Uterus (tissue), 2 donors: Measurements from ENCODE around the gene CYFIP1.

ENCODE experiments used
- POLR2A ChIP-seq, 2 donors: fragments of 450-650 bp; IDR thresholded peaks; one replicate each; pipeline ENCODE4 v1.6.1; 2016; ENCODE audit warnings: antibody characterized with exemption in 2 of 2, mild to moderate bottlenecking in 1 of 2, moderate library complexity in 1 of 2
- TF ChIP-seq, protein P1 (sequence below), 4 experiments: fragments of 200-600 bp in 2 of 4; fragments of 450-650 bp in 2 of 4; sonication (generic) in 2 of 4; IDR thresholded peaks; one replicate each; pipeline ENCODE4 v1.5.1; 2016 to 2019; ENCODE audit warnings: antibody characterized with exemption in 4 of 4, mild to moderate bottlenecking in 2 of 4, moderate library complexity in 1 of 4

GRCh38 chr15:22838292-22839042, 141.7 kb downstream of the CYFIP1 start, which contains the start of gene NIPA2:
- TF ChIP-seq POLR2A (IDR thresholded peaks at IDR 0.05) = peak; percentile 73 to 91
- TF ChIP-seq, protein P1, sequence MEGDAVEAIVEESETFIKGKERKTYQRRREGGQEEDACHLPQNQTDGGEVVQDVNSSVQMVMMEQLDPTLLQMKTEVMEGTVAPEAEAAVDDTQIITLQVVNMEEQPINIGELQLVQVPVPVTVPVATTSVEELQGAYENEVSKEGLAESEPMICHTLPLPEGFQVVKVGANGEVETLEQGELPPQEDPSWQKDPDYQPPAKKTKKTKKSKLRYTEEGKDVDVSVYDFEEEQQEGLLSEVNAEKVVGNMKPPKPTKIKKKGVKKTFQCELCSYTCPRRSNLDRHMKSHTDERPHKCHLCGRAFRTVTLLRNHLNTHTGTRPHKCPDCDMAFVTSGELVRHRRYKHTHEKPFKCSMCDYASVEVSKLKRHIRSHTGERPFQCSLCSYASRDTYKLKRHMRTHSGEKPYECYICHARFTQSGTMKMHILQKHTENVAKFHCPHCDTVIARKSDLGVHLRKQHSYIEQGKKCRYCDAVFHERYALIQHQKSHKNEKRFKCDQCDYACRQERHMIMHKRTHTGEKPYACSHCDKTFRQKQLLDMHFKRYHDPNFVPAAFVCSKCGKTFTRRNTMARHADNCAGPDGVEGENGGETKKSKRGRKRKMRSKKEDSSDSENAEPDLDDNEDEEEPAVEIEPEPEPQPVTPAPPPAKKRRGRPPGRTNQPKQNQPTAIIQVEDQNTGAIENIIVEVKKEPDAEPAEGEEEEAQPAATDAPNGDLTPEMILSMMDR (IDR thresholded peaks at IDR 0.05) = peak in 2 of 4 experiments; percentile 19 to 45
